ENCODE measurements around the gene RETREG1.

The RETREG1 gene

DNA sequence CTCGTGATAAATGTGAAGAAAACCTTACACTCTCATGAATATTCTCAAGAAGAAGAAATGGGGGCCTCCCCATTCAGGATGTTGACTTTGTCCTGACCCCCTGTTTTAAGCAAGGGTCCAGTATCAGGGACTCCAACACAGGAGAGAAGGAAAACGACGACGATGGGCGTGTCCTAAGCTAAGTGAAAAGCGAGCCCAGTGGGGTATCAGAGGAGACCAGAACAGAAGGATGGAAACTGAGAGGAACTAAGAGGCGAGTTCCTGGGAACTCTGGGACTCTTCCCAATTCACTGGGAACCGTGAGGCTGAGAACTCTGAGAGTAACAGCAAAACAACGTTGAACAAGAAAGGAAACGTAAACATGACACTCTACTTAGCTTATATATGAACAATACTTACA is 14.6 kb downstream of the RETREG1 start:
- no peaks in the 10 kb centered on the region for H3K9me3 Mint-ChIP-seq
- H3K4me1 Mint-ChIP-seq (ENCODE audit: low read depth), result peaks cover 26% of the 10 kb centered on the region
- no peak overlapping the region for H3K4me3 Mint-ChIP-seq
- peaks cover 55% of the 10 kb centered on the region for H3K36me3 Mint-ChIP-seq (ENCODE audit: low read depth)
- DNase-seq (ENCODE audit: low spot score), result no peak
- H3K27ac Mint-ChIP-seq, result no peak overlapping the region
- H3K27me3 Mint-ChIP-seq (ENCODE audit: low read depth), result no peaks in the 10 kb centered on the region

- Mint-ChIP-seq H3K4me3 (no peak overlapping the region), H3K9me3 (no peaks in the 10 kb centered on the region), H3K27ac (no peak overlapping the region), H3K4me1 (ENCODE audit: low read depth) (peaks cover 25% of the 10 kb centered on the region), H3K27me3 (ENCODE audit: low read depth) (no peaks in the 10 kb centered on the region), H3K36me3 (ENCODE audit: low read depth) (peaks cover 44% of the 10 kb centered on the region)
- no peak for DNase-seq (ENCODE audit: low spot score)
Observed at GRCh38 chr5:16600946-16601345, 15.9 kb downstream of the RETREG1 start.

DNA sequence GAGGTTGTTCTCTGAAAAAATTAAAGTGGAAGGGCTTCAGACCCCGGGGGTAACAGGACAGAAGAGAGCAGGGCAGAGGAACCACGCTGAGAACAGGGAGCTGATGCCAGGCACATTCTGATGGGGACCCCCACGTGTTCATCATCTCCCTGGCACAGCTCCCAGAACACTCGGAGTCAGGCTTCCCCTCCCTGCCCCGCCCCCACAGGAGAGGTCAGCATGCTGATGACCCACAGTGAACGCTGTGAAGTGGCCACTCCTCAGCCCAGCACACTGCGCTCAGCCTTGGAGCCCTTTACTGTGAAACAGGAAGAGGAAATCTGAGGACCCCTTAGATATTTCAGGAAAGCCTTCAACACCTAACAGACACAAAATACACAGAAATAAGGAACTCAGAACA is 16.4 kb downstream of the RETREG1 start:
- Mint-ChIP-seq H3K4me3 (no peak overlapping the region), H3K9me3 (no peaks in the 10 kb centered on the region), H3K36me3 (ENCODE audit: low read depth) (peaks cover 41% of the 10 kb centered on the region), H3K27me3 (ENCODE audit: low read depth) (no peaks in the 10 kb centered on the region), H3K4me1 (ENCODE audit: low read depth) (peaks cover 26% of the 10 kb centered on the region), H3K27ac (no peak overlapping the region)
- DNase-seq (ENCODE audit: low spot score), result no peak

DNA sequence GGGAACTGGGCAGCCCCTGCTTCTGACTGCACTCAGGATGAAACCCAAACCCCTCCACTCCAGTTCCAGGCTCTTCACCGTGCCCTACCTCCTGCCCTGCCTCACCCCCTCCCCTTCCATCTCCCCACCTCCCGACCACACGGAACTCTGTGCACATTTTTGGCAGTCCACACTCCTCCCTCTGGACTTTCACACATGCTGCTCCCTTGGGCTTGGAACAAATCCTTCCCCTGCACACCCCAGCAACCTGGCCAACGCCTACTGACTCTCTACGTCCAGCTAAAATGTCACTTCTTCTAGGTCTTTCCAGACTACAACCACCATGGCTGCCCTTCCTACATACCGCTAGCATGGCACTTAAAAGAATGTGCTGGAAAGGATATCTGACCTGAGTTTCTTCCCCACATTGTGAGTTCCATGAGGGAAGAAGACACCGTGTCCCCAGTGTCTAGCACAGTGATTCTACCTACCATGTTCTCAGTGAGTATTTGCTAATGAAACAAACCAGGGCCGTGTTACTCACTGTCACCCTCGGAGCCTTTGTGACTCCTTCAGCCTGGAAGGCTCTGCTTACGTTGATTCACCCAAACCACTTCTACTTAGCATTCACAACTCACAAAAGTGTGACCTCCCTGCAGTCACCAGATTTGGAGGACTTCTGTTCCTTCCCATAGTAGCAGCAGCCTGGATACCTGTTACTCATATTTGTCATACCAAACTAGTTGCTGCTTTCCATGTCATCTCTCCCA is 18.7 kb downstream of the RETREG1 start:
- no peak overlapping the region for H3K27ac Mint-ChIP-seq
- no peak for DNase-seq (ENCODE audit: low spot score)
- H3K4me1 Mint-ChIP-seq (ENCODE audit: low read depth), result peaks cover 14% of the 10 kb centered on the region
- peaks cover 41% of the 10 kb centered on the region for H3K36me3 Mint-ChIP-seq (ENCODE audit: low read depth)
- no peak overlapping the region for H3K4me3 Mint-ChIP-seq
- H3K27me3 Mint-ChIP-seq (ENCODE audit: low read depth), result no peaks in the 10 kb centered on the region
- H3K9me3 Mint-ChIP-seq, result no peaks in the 10 kb centered on the region

DNA sequence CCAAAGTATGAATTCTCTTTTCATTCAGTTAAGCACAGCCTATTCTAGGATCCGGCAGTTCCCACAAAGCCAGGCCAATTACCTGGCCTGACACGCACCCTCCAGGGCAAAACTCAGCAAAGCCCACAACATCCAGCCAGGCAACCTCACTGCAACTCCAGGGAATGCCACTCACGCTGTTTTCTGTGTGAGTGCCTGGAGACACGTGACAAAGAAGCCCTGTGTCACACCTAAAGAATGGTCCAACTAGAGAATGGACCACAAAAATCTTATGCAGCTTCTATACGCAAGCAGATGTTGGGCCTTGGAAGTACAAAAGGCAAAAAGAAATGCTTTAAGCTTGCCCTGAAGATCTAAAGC is 20.2 kb downstream of the RETREG1 start:
- DNase-seq (ENCODE audit: low spot score), result no peak
- Mint-ChIP-seq H3K9me3 (no peaks in the 10 kb centered on the region), H3K4me1 (ENCODE audit: low read depth) (peaks cover 25% of the 10 kb centered on the region), H3K27me3 (ENCODE audit: low read depth) (no peaks in the 10 kb centered on the region), H3K4me3 (no peak overlapping the region), H3K27ac (no peak overlapping the region), H3K36me3 (ENCODE audit: low read depth) (peaks cover 32% of the 10 kb centered on the region)

GRCh38 chr5:16595881-16596580 is 20.8 kb downstream of the RETREG1 start:
- DNase-seq (ENCODE audit: low spot score), result no peak
- H3K4me1 Mint-ChIP-seq (ENCODE audit: low read depth), result peaks cover 27% of the 10 kb centered on the region
- no peaks in the 10 kb centered on the region for H3K27me3 Mint-ChIP-seq (ENCODE audit: low read depth)
- H3K27ac Mint-ChIP-seq, result no peak overlapping the region
- H3K4me3 Mint-ChIP-seq, result no peak overlapping the region
- H3K36me3 Mint-ChIP-seq (ENCODE audit: low read depth), result peaks cover 31% of the 10 kb centered on the region
- H3K9me3 Mint-ChIP-seq, result no peaks in the 10 kb centered on the region

GRCh38 chr5:16593628-16594027 is 23.2 kb downstream of the RETREG1 start:
- Mint-ChIP-seq H3K4me1 (ENCODE audit: low read depth) (peaks cover 17% of the 10 kb centered on the region), H3K9me3 (no peaks in the 10 kb centered on the region), H3K27ac (no peak overlapping the region), H3K4me3 (no peak overlapping the region), H3K36me3 (ENCODE audit: low read depth) (peaks cover 24% of the 10 kb centered on the region), H3K27me3 (ENCODE audit: low read depth) (no peaks in the 10 kb centered on the region)
- DNase-seq (ENCODE audit: low spot score), result no peak

DNA sequence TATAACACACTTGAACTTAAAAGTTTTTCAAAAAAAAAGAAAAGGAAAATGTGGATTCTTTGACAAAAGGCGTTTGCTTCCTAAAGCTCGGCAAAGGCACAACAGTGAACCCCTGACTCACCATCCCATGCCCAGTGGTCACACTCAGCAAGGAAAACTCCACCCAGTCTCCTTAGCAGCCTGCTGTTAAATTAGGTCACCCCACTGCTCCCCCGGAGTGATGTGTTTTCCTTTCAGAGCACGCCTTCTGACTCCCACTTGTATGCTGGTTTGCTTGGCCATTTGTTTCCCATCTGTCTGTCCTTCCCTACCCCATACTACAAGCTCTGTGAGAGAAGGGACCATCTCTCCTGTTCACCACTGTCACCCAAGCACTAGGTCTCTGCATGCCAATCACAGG is 23.8 kb downstream of the RETREG1 start:
- Mint-ChIP-seq H3K27ac (no peak overlapping the region), H3K4me1 (ENCODE audit: low read depth) (peaks cover 17% of the 10 kb centered on the region), H3K4me3 (no peak overlapping the region), H3K36me3 (ENCODE audit: low read depth) (peaks cover 18% of the 10 kb centered on the region), H3K9me3 (no peaks in the 10 kb centered on the region), H3K27me3 (ENCODE audit: low read depth) (no peaks in the 10 kb centered on the region)
- no peak for DNase-seq (ENCODE audit: low spot score)

DNA sequence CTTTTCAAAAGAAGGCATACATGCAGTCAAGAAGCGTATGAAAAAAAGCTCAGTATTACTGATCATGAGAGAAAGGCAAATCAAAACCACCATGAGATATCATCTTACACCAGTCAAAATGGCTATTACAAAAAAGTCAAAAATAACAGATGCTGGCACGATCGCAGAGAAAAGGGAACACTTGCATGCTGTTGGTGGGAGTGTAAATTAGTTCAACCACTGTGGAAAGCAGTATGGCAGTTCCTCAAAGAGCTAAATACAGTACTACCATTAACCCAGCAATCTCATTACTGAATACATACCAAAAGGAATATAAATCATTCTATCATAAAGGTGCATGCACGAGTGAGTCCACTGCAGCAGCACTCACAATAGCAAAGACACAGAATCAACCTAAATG is 24.5 kb downstream of the RETREG1 start:
- Mint-ChIP-seq H3K27ac (no peak overlapping the region), H3K4me3 (no peak overlapping the region), H3K4me1 (ENCODE audit: low read depth) (peaks cover 17% of the 10 kb centered on the region), H3K36me3 (ENCODE audit: low read depth) (peaks cover 17% of the 10 kb centered on the region), H3K27me3 (ENCODE audit: low read depth) (no peaks in the 10 kb centered on the region), H3K9me3 (no peaks in the 10 kb centered on the region)
- DNase-seq (ENCODE audit: low spot score), result no peak

DNA sequence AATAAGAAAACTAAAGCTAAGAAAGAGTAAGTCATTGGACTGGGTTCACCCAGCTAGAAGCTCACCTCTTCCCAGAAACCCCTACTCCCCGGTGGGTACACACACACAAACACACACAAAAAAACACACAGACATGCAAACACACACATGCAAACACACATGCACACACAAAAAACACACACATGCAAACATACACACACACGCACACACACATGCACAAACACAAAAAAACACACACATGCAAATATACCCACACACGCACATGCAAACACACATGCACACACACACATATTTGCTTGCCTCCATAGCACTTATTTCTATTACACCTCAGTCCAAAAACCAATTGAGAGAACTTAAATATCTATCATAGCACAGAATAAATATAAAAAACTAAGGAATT is 26.1 kb downstream of the RETREG1 start:
- no peak for DNase-seq (ENCODE audit: low spot score)
- Mint-ChIP-seq H3K4me3 (no peak overlapping the region), H3K4me1 (ENCODE audit: low read depth) (peaks cover 21% of the 10 kb centered on the region), H3K36me3 (ENCODE audit: low read depth) (peaks cover 22% of the 10 kb centered on the region), H3K27me3 (ENCODE audit: low read depth) (no peaks in the 10 kb centered on the region), H3K9me3 (no peaks in the 10 kb centered on the region), H3K27ac (no peak overlapping the region)

DNA sequence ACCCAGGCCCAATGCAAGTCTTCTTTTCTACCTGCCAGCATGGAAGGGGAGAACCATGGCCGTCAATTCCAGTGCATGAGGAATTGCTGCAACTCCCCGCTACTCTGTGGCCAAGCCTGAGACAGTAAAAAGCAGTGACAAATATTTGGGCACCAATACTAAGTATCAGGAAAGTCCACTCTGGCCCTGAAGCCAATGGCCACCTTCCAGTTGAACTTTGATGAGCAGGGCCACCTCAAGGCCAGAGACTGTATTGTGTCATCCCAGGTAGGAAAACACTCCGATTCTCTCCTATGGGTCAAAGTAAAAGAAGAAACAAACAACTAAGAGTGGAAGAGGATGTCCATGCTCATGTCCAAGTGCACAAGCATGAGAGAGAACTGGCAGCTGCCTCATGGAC is 27.1 kb downstream of the RETREG1 start:
- Mint-ChIP-seq H3K4me3 (no peak overlapping the region), H3K9me3 (no peaks in the 10 kb centered on the region), H3K36me3 (ENCODE audit: low read depth) (peaks cover 18% of the 10 kb centered on the region), H3K4me1 (ENCODE audit: low read depth) (peaks cover 24% of the 10 kb centered on the region), H3K27ac (no peak overlapping the region), H3K27me3 (ENCODE audit: low read depth) (no peaks in the 10 kb centered on the region)
- DNase-seq (ENCODE audit: low spot score), result no peak

DNA sequence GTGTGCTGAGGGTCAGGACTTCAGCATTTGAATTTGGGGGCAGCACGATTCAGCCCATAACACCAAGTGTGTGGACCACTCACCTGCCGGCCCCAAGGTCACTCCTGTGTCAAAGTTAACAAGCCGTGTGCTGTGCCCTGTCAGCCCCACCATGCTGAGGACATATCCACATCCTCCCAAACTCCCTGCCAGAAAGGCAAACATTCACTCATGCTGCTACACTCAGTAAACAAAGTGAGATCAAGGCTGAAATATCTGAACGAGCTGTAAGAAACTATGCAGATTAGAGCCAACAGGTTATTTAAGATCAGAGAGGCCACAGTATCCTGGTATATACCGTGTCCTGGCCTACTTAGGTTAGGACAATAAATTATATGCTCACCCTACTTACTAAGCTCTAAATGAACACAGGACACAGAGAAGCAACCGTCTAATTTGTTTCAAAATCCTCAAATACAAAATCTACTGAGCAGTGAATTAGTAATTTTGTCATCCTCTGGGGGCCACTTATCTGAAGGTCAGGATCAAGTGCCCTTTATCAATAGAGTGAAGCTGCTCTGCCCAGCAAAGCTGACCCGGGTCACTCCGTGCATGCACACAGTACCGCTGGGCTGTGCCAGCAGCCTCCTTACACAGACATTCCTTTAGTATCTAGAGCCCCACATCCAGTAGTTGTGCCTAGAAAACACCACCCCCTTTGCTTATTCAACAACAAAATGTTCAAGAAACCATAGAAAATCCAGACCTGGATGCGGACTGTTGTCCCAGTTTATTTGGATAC is 28.2 kb downstream of the RETREG1 start:
- peaks cover 14% of the 10 kb centered on the region for H3K36me3 Mint-ChIP-seq (ENCODE audit: low read depth)
- no peaks in the 10 kb centered on the region for H3K9me3 Mint-ChIP-seq
- H3K27me3 Mint-ChIP-seq (ENCODE audit: low read depth), result no peaks in the 10 kb centered on the region
- H3K27ac Mint-ChIP-seq, result no peak overlapping the region
- H3K4me1 Mint-ChIP-seq (ENCODE audit: low read depth), result peaks cover 21% of the 10 kb centered on the region
- no peak overlapping the region for H3K4me3 Mint-ChIP-seq
- DNase-seq (ENCODE audit: low spot score), result no peak

GRCh38 chr5:16586556-16586955 is 30.2 kb downstream of the RETREG1 start:
- peaks cover 13% of the 10 kb centered on the region for H3K36me3 Mint-ChIP-seq (ENCODE audit: low read depth)
- H3K27me3 Mint-ChIP-seq (ENCODE audit: low read depth), result no peaks in the 10 kb centered on the region
- DNase-seq (ENCODE audit: low spot score), result no peak
- no peaks in the 10 kb centered on the region for H3K9me3 Mint-ChIP-seq
- no peak overlapping the region for H3K27ac Mint-ChIP-seq
- peaks cover 10% of the 10 kb centered on the region for H3K4me1 Mint-ChIP-seq (ENCODE audit: low read depth)
- H3K4me3 Mint-ChIP-seq, result no peak overlapping the region

- no peak overlapping the region for H3K4me3 Mint-ChIP-seq
- H3K27ac Mint-ChIP-seq, result no peak overlapping the region
- H3K27me3 Mint-ChIP-seq (ENCODE audit: low read depth), result no peaks in the 10 kb centered on the region
- H3K36me3 Mint-ChIP-seq (ENCODE audit: low read depth), result peaks cover 12% of the 10 kb centered on the region
- peaks cover 12% of the 10 kb centered on the region for H3K4me1 Mint-ChIP-seq (ENCODE audit: low read depth)
- H3K9me3 Mint-ChIP-seq, result no peaks in the 10 kb centered on the region
- DNase-seq (ENCODE audit: low spot score), result no peak
Observed at GRCh38 chr5:16585041-16585667, 31.6 kb downstream of the RETREG1 start.
